CD4-positive, alpha-beta memory T cell (primary cell): Measurements from ENCODE around the gene ADAM17. TPM values are rescaled to one million over a fixed set of nuclear protein-coding genes. Genes with fewer than 3 reads are reported as not detected.
"Not testable (repeated sequence)": the region's sequence is repeated elsewhere in the genome, so short reads cannot be mapped to it uniquely, and the experiment has no call there.

Source experiments
- CTCF ChIA-PET: fragments of 350-600 bp; sonication (Branson Sonifier 250); formaldehyde crosslinking; loops from one replicate; lab custom pipeline; 2021; ENCODE audit warnings: inconsistent platforms; ENCODE audit not compliant: partially characterized antibody; lab: Charles Lee
- POLR2A ChIA-PET: fragments of 350-600 bp; sonication (Branson Sonifier 250); formaldehyde crosslinking; loops from one replicate; lab custom pipeline; 2021; ENCODE audit not compliant: partially characterized antibody; lab: Charles Lee
- DNase-seq, 5 donors: peaks; one replicate each; pipeline versions ENCODE4 v3.0.0 to v3.0.0-alpha.2; 2020 to 2022; ENCODE audit warnings: mixed read lengths in 1 of 5
- H3K27ac ChIP-seq: one replicate; pipeline ENCODE4 v1.7.0; 2013; ENCODE audit warnings: low read depth, low read length
- H3K27me3 ChIP-seq: 2 replicates; pipeline ENCODE4 v1.7.0; 2013; ENCODE audit warnings: mild to moderate bottlenecking, low read length, moderate library complexity; ENCODE audit not compliant: insufficient read depth
- H3K36me3 ChIP-seq: 2 replicates; pipeline ENCODE4 v1.7.0; 2013; ENCODE audit warnings: mild to moderate bottlenecking, low read length, moderate library complexity; ENCODE audit not compliant: insufficient read depth
- H3K4me1 ChIP-seq: 2 replicates; pipeline ENCODE4 v1.7.0; 2013; ENCODE audit warnings: mild to moderate bottlenecking, low read length, moderate library complexity; ENCODE audit not compliant: insufficient read depth
- H3K4me3 ChIP-seq, 2 donors: one replicate each; pipeline ENCODE4 v1.7.0; 2013; ENCODE audit warnings: low read length in 2 of 2, mild to moderate bottlenecking in 1 of 2
- H3K9me3 ChIP-seq, 2 donors: one replicate each; pipeline ENCODE4 v1.7.0; 2013; ENCODE audit warnings: low read length in 2 of 2, control low read depth in 1 of 2; ENCODE audit not compliant: control insufficient read depth in 1 of 2
- H3K27ac Mint-ChIP-seq, 7 donors: one replicate each; pipeline ENCODE4 v1.8.0; 2020 to 2021; ENCODE audit warnings: mixed read lengths in 7 of 7, mild to moderate bottlenecking in 6 of 7, inconsistent platforms in 3 of 7, moderate library complexity in 3 of 7
- H3K27me3 Mint-ChIP-seq, 2 donors: one replicate each; pipeline ENCODE4 v1.8.0; 2020 to 2021; ENCODE audit warnings: mixed read lengths in 2 of 2
- H3K36me3 Mint-ChIP-seq, 2 donors: one replicate each; pipeline ENCODE4 v1.8.0; 2020 to 2021; ENCODE audit warnings: mixed read lengths in 2 of 2, inconsistent platforms in 1 of 2, mild to moderate bottlenecking in 1 of 2
- H3K4me1 Mint-ChIP-seq, 4 donors: one replicate each; pipeline ENCODE4 v1.8.0; 2020 to 2021; ENCODE audit warnings: mixed read lengths in 4 of 4, mild to moderate bottlenecking in 1 of 4
- H3K4me3 Mint-ChIP-seq, 8 donors: one replicate each; pipeline ENCODE4 v1.8.0; 2020 to 2021; ENCODE audit warnings: mixed read lengths in 8 of 8, mild to moderate bottlenecking in 7 of 8, moderate library complexity in 6 of 8, inconsistent platforms in 3 of 8
- H3K9me3 Mint-ChIP-seq, 8 donors: one replicate each; pipeline ENCODE4 v1.8.0; 2020 to 2021; ENCODE audit warnings: mixed read lengths in 8 of 8, mild to moderate bottlenecking in 5 of 8, inconsistent platforms in 3 of 8, moderate library complexity in 1 of 8
- intact Hi-C: fragments of 100-400 bp; cut with micrococcal nuclease; formaldehyde crosslinking; loops from one replicate; pipeline ENCODE4 v1.15.1; 2023
- polyA plus RNA-seq, 2 donors: library from polyadenylated mRNA; unstranded; fragments of 300-500 nt; fragmentation: Illumina TruSeq; gene quantifications; one replicate each; pipeline ENCODE4 v1.2.3, GENCODE V29; 2021
- total RNA-seq, 2 experiments: library from RNA; stranded (reverse); gene quantifications; one replicate each; pipeline ENCODE4 v1.2.3, GENCODE V29; 2021

Gene ADAM17
- total and polyA plus RNA-seq, 4 experiments from 2014 or later = 8.1 to 35.6 (median 23.2) TPM

GRCh38 chr2:9513946-9514345 is 41.7 kb downstream of the ADAM17 start:
- H3K36me3 ChIP-seq = peaks cover 19% of the 10 kb centered on the region
- POLR2A ChIA-PET, H3K9me3 ChIP-seq: not testable (repeated sequence)

GRCh38 chr2:9508931-9509330 is 46.7 kb downstream of the ADAM17 start:
- Mint-ChIP-seq H3K27me3 (no peaks in the 10 kb centered on the region), H3K27ac (peak overlapping the region in 5 of 7 donors; percentile 7 to 54 (median 20)), H3K4me1 (peaks cover 0 to 5% (median 3%) of the 10 kb centered on the region in 4 donors), H3K36me3 (peaks cover 45 to 67% of the 10 kb centered on the region in 2 donors), H3K4me3 (no peak overlapping the region), H3K9me3 (no peaks in the 10 kb centered on the region)
- CTCF ChIA-PET = no interaction called here
- peaks cover 16% of the 10 kb centered on the region for H3K36me3 ChIP-seq
- H3K9me3 ChIP-seq = no peaks in the 10 kb centered on the region
- no peaks in the 10 kb centered on the region for H3K4me1 ChIP-seq
- no peak for DNase-seq
- no peaks in the 10 kb centered on the region for H3K27me3 ChIP-seq
- POLR2A ChIA-PET = no interaction called here
- no peak overlapping the region for H3K4me3 ChIP-seq
- intact Hi-C loops = no loop called here
- no peak overlapping the region for H3K27ac ChIP-seq

More at GRCh38 chr2:9513946-9514345, 41.7 kb downstream of the ADAM17 start:
- H3K27me3 Mint-ChIP-seq, DNase-seq, H3K27me3 ChIP-seq, H3K4me3 Mint-ChIP-seq, H3K4me3 ChIP-seq, H3K27ac Mint-ChIP-seq, H3K9me3 Mint-ChIP-seq, CTCF ChIA-PET, H3K4me1 ChIP-seq, intact Hi-C loops, H3K27ac ChIP-seq, H3K4me1 Mint-ChIP-seq: not testable (repeated sequence)
- H3K36me3 Mint-ChIP-seq = peaks cover 41 to 51% of the 10 kb centered on the region in 2 donors

- ChIA-PET POLR2A (no interaction called here), CTCF (no interaction called here)
- Mint-ChIP-seq H3K9me3 (no peaks in the 10 kb centered on the region), H3K27ac (peak overlapping the region in 4 of 7 donors; percentile 4 to 53 (median 26)), H3K4me1 (peaks cover 1 to 7% (median 5%) of the 10 kb centered on the region in 4 donors), H3K36me3 (peaks cover 52 to 73% of the 10 kb centered on the region in 2 donors), H3K4me3 (no peak overlapping the region), H3K27me3 (no peaks in the 10 kb centered on the region)
- H3K9me3 ChIP-seq = no peaks in the 10 kb centered on the region
- H3K27ac ChIP-seq = no peak overlapping the region
- no peaks in the 10 kb centered on the region for H3K27me3 ChIP-seq
- no peaks in the 10 kb centered on the region for H3K4me1 ChIP-seq
- peaks cover 52% of the 10 kb centered on the region for H3K36me3 ChIP-seq
- H3K4me3 ChIP-seq = no peak overlapping the region
- intact Hi-C loops = no loop called here
- DNase-seq = no peak
Measured at GRCh38 chr2:9498210-9498609, 57.4 kb downstream of the ADAM17 start.

GRCh38 chr2:9497017-9497416 is 58.6 kb downstream of the ADAM17 start:
- POLR2A ChIA-PET = no interaction called here
- H3K4me3 Mint-ChIP-seq = no peak overlapping the region
- Histone ChIP-seq H3K4me3 (no peak overlapping the region), H3K4me1 (no peaks in the 10 kb centered on the region), H3K27me3 (no peaks in the 10 kb centered on the region), H3K36me3 (peaks cover 57% of the 10 kb centered on the region), H3K27ac (no peak overlapping the region), H3K9me3 (no peaks in the 10 kb centered on the region)
- H3K36me3 Mint-ChIP-seq = peaks cover 54 to 72% of the 10 kb centered on the region in 2 donors
- H3K4me1 Mint-ChIP-seq = peaks cover 1 to 7% (median 4%) of the 10 kb centered on the region in 4 donors
- DNase-seq = no peak
- H3K27me3 Mint-ChIP-seq = no peaks in the 10 kb centered on the region
- CTCF ChIA-PET = interaction anchor here (1.0 kb wide), 1 partner anchor 302 kb away, joined by 3 read pairs; no protein-coding TSS in a partner anchor
- intact Hi-C loops = no loop called here
- H3K27ac Mint-ChIP-seq = peak overlapping the region in 6 of 7 donors; percentile 25 to 61 (median 53)
- H3K9me3 Mint-ChIP-seq = no peaks in the 10 kb centered on the region

- CTCF ChIA-PET = no interaction called here
- H3K4me1 Mint-ChIP-seq = peaks cover 0 to 7% (median 2%) of the 10 kb centered on the region in 4 donors
- Histone ChIP-seq H3K36me3 (peaks cover 74% of the 10 kb centered on the region), H3K9me3 (no peaks in the 10 kb centered on the region), H3K27ac (no peak overlapping the region), H3K27me3 (no peaks in the 10 kb centered on the region), H3K4me1 (peaks cover 4% of the 10 kb centered on the region), H3K4me3 (no peak overlapping the region)
- peak overlapping the region in 6 of 7 donors; percentile 10 to 80 (median 60) for H3K27ac Mint-ChIP-seq
- H3K9me3 Mint-ChIP-seq = no peaks in the 10 kb centered on the region
- H3K27me3 Mint-ChIP-seq = no peaks in the 10 kb centered on the region
- POLR2A ChIA-PET = no interaction called here
- no peak overlapping the region for H3K4me3 Mint-ChIP-seq
- no peak for DNase-seq
- H3K36me3 Mint-ChIP-seq = peaks cover 52 to 78% of the 10 kb centered on the region in 2 donors
- intact Hi-C loops = no loop called here
Measured at GRCh38 chr2:9494081-9494480, 61.5 kb downstream of the ADAM17 start.

GRCh38 chr2:9493478-9493877 is 62.2 kb downstream of the ADAM17 start:
- DNase-seq = no peak
- CTCF ChIA-PET = interaction anchor here (1.2 kb wide), 1 partner anchor 38 kb away, joined by 3 read pairs; no protein-coding TSS in a partner anchor
- Mint-ChIP-seq H3K36me3 (peaks cover 58 to 81% of the 10 kb centered on the region in 2 donors), H3K27me3 (no peaks in the 10 kb centered on the region), H3K4me1 (peaks cover 0 to 7% (median 3%) of the 10 kb centered on the region in 4 donors), H3K9me3 (no peaks in the 10 kb centered on the region), H3K4me3 (no peak overlapping the region), H3K27ac (peak overlapping the region in 5 of 7 donors; percentile 10 to 81 (median 52))
- Histone ChIP-seq H3K4me3 (no peak overlapping the region), H3K9me3 (no peaks in the 10 kb centered on the region), H3K27ac (no peak overlapping the region), H3K36me3 (peaks cover 80% of the 10 kb centered on the region), H3K4me1 (peaks cover 4% of the 10 kb centered on the region), H3K27me3 (no peaks in the 10 kb centered on the region)
- intact Hi-C loops = no loop called here
- POLR2A ChIA-PET = no interaction called here

- no peaks in the 10 kb centered on the region for H3K9me3 Mint-ChIP-seq
- peak overlapping the region in 3 of 7 donors; percentile 18 to 52 (median 27) for H3K27ac Mint-ChIP-seq
- peaks cover 0 to 7% (median 3%) of the 10 kb centered on the region in 4 donors for H3K4me1 Mint-ChIP-seq
- no peak overlapping the region for H3K4me3 Mint-ChIP-seq
- H3K4me1 ChIP-seq = peaks cover 4% of the 10 kb centered on the region
- H3K27me3 ChIP-seq = no peaks in the 10 kb centered on the region
- no peaks in the 10 kb centered on the region for H3K9me3 ChIP-seq
- CTCF ChIA-PET = interaction anchor here (1.2 kb wide), 1 partner anchor 37 kb away, joined by 3 read pairs; no protein-coding TSS in a partner anchor
- H3K27me3 Mint-ChIP-seq = no peaks in the 10 kb centered on the region
- no peak for DNase-seq
- POLR2A ChIA-PET = no interaction called here
- peaks cover 80% of the 10 kb centered on the region for H3K36me3 ChIP-seq
- H3K4me3 ChIP-seq = no peak overlapping the region
- H3K27ac ChIP-seq = no peak overlapping the region
- peaks cover 62 to 81% of the 10 kb centered on the region in 2 donors for H3K36me3 Mint-ChIP-seq
- intact Hi-C loops = no loop called here
Measured at GRCh38 chr2:9492927-9493326, 62.7 kb downstream of the ADAM17 start.
